K562 (cell line): ENCODE data around the gene ERC2. TPM values are rescaled to one million over a fixed set of nuclear protein-coding genes. Genes with fewer than 3 reads are reported as not detected.

Experiments used
- ATAC-seq: fragments of 200-7000 bp; cut with Tn5 transposase; 3 replicates; pipeline ENCODE4 v1.9.1; 2020; ENCODE audit warnings: moderate library complexity
- BruUV-seq: library from RNA; stranded (reverse); fragments of 400-500 nt; replicated peaks from 2 replicates; lab custom pipeline; 2021; lab: Mats Ljungman, UMichigan
- CTCF ChIA-PET: fragments of 300-600 bp; formaldehyde crosslinking; extraction: SDS; loops from one replicate; lab custom pipeline; 2021; ENCODE audit warnings: low intra/inter-chr PET ratio; lab: Yijun Ruan, JAX
- POLR2A ChIA-PET: fragments of 300-600, 350-650 bp; sonication (Branson Sonifier 250); formaldehyde crosslinking; extraction: SDS; loops from one replicate; lab custom pipeline; 2021; ENCODE audit warnings: antibody characterized with exemption, inconsistent platforms; lab: Yijun Ruan, JAX
- DNase-seq, 4 experiments: peaks; one replicate each; pipeline versions ENCODE4 v3.0.0 to v3.0.0-alpha.2; 2011 to 2018; ENCODE audit warnings: low spot score in 3 of 4, mixed read lengths in 3 of 4; ENCODE audit errors: extremely low read depth in 1 of 4
- FAIRE-seq: peaks from 2 replicates; lab custom pipeline; 2011; peaks lifted over from hg19 to GRCh38; lab: Jason Lieb, UNC
- H2AFZ ChIP-seq: 2 replicates; pipeline ENCODE4 v1.6.0; 2011; ENCODE audit warnings: low read depth, low read length, control low read depth, inconsistent platforms
- H3K27ac ChIP-seq: fragments of 200-600 bp; 3 replicates; pipeline ENCODE4 v1.8.0; 2011; ENCODE audit warnings: low read depth, mild to moderate bottlenecking, control low read depth, inconsistent platforms, low read length, moderate library complexity, mixed read lengths; ENCODE audit errors: extremely low read depth
- H3K27me3 ChIP-seq, 2 experiments: fragments of 300-600 bp in 1 of 2; 2 replicates in 1 of 2; 3 replicates in 1 of 2; pipeline versions ENCODE4 v1.6.0 to v1.8.0; 2011; ENCODE audit warnings: inconsistent platforms in 2 of 2, low read length in 2 of 2, mild to moderate bottlenecking in 1 of 2, mixed read lengths in 1 of 2, moderate library complexity in 1 of 2; ENCODE audit not compliant: control insufficient read depth in 2 of 2, insufficient read depth in 2 of 2
- H3K36me3 ChIP-seq: fragments of 300-600 bp; 3 replicates; pipeline ENCODE4 v1.8.0; 2011; ENCODE audit warnings: mild to moderate bottlenecking, low read length, inconsistent platforms; ENCODE audit not compliant: control insufficient read depth, insufficient read depth
- H3K4me1 ChIP-seq, 2 experiments: fragments of 200-600 bp in 1 of 2; replicated peaks in 1 of 2; 2 replicates in 1 of 2; 3 replicates in 1 of 2; pipeline versions ENCODE4 v1.5.1 to v1.8.0; 2011; ENCODE audit warnings: inconsistent platforms in 2 of 2, low read length in 2 of 2, mild to moderate bottlenecking in 1 of 2, mixed read lengths in 1 of 2, moderate library complexity in 1 of 2; ENCODE audit not compliant: control insufficient read depth in 2 of 2, insufficient read depth in 2 of 2
- H3K4me2 ChIP-seq: 2 replicates; pipeline ENCODE4 v1.6.1; 2011; ENCODE audit warnings: low read length, control low read depth, inconsistent platforms, mixed read lengths; ENCODE audit not compliant: insufficient read depth
- H3K4me3 ChIP-seq: fragments of 200-600 bp; sonication (generic), shearing (Covaris generic); 2 replicates; pipeline ENCODE4 v1.5.1; 2016; ENCODE audit warnings: control low read depth, inconsistent platforms
- H3K79me2 ChIP-seq: fragments of 200-600 bp; 3 replicates; pipeline ENCODE4 v1.8.0; 2011; ENCODE audit warnings: low read length, inconsistent platforms; ENCODE audit not compliant: control insufficient read depth, insufficient read depth
- H3K9ac ChIP-seq, 2 experiments: 2 replicates each; pipeline versions ENCODE4 v1.6.0 to v1.6.1; 2011; ENCODE audit warnings: low read depth in 2 of 2, low read length in 2 of 2, control low read depth in 1 of 2, inconsistent platforms in 1 of 2, mild to moderate bottlenecking in 1 of 2, mixed read lengths in 1 of 2; ENCODE audit not compliant: insufficient read depth in 1 of 2
- H3K9me1 ChIP-seq: one replicate; pipeline ENCODE4 v1.6.0; 2011; ENCODE audit warnings: inconsistent platforms, mild to moderate bottlenecking, low read length, moderate library complexity; ENCODE audit not compliant: control insufficient read depth, insufficient read depth
- H3K9me3 ChIP-seq: replicated peaks from 2 replicates; pipeline ENCODE4 v1.5.1; 2011; ENCODE audit warnings: low read depth, low read length, inconsistent platforms; ENCODE audit not compliant: control insufficient read depth, insufficient read depth
- H4K20me1 ChIP-seq: replicated peaks from 2 replicates; pipeline ENCODE4 v1.6.1; 2011; ENCODE audit warnings: low read length, inconsistent platforms, mixed read lengths; ENCODE audit not compliant: control insufficient read depth, insufficient read depth
- KLF1 ChIP-seq: fragments of 450-650 bp; IDR thresholded peaks from 2 replicates; pipeline ENCODE4 v1.6.1; 2016; ENCODE audit warnings: missing genetic modification characterization, missing compliant biosample characterization
- PCBP2 ChIP-seq: fragments of 200-400 bp; formaldehyde crosslinking; IDR thresholded peaks from 2 replicates; pipeline ENCODE4 v1.6.1; 2018; ENCODE audit warnings: low read length, low read depth, mild to moderate bottlenecking, moderate library complexity; ENCODE audit not compliant: poor library complexity, severe bottlenecking
- WGBS: fragments of 100-300 bp; shearing (Covaris generic); methylation state at CpG from one replicate; pipeline ENCODE4 v1.1.6; 2016; ENCODE audit warnings: low coverage, mixed read lengths; ENCODE audit not compliant: insufficient coverage; ENCODE audit errors: missing lambda C conversion rate; 5-methylcytosine and 5-hydroxymethylcytosine counted together
- in situ Hi-C: fragments of 300-500 bp; cut with MboI; formaldehyde crosslinking; loops from 4 replicates; pipeline ENCODE4 v1.15.0; 2018; ENCODE audit warnings: inconsistent platforms, mixed read lengths
- intact Hi-C: fragments of 100-400 bp; cut with micrococcal nuclease; formaldehyde crosslinking; loops from 2 replicates; pipeline ENCODE4 v1.14.2; 2022
- polyA plus RNA-seq, 8 experiments: library from polyadenylated mRNA; depleted of rRNA in 4 of 8; stranded (reverse) in 5 of 8; unstranded in 3 of 8; fragments of >200 nt; fragmentation: Nextera tagmentation in 2 of 8; fragmentation: Illumina TruSeq in 1 of 8; extraction: Ambion mirVana in 2 of 8; extraction: Trizol in 1 of 8; gene quantifications; 2 replicates each; pipeline versions ENCODE4 v1.2.1 to v1.2.3, GENCODE V29; 2011 to 2014; ENCODE audit warnings: inconsistent platforms in 1 of 8, missing spikeins in 1 of 8
- total RNA-seq, 7 experiments: library from RNA; depleted of rRNA in 6 of 7; stranded (reverse); fragments of >200 nt in 6 of 7; fragmentation: Illumina TruSeq in 2 of 7; extraction: Trizol in 2 of 7; gene quantifications; 2 replicates each; pipeline versions ENCODE4 v1.2.1 to v1.2.3, GENCODE V29; 2011 to 2021; ENCODE audit warnings: low replicate concordance in 1 of 7
- TF ChIP-seq, protein P1 (sequence below), 3 experiments: IDR thresholded peaks in 2 of 3; conservative IDR thresholded peaks in 1 of 3; 2 replicates each; pipeline ENCODE4 v1.5.1; 2011 to 2012; ENCODE audit warnings: low read length in 3 of 3, mild to moderate bottlenecking in 3 of 3, control low read depth in 2 of 3, improper control_type of control experiment in 1 of 3, inconsistent platforms in 1 of 3, low read depth in 1 of 3, mixed read lengths in 1 of 3, moderate library complexity in 1 of 3; ENCODE audit not compliant: insufficient read depth in 2 of 3

ERC2 gene
- total and polyA plus RNA-seq, 9 of the 15 experiments (the other 6 are each of a cell fraction or from before 2014, with no cell fraction given) = 0.04 to 0.18 (median 0.07) TPM; not detected in 2

DNA sequence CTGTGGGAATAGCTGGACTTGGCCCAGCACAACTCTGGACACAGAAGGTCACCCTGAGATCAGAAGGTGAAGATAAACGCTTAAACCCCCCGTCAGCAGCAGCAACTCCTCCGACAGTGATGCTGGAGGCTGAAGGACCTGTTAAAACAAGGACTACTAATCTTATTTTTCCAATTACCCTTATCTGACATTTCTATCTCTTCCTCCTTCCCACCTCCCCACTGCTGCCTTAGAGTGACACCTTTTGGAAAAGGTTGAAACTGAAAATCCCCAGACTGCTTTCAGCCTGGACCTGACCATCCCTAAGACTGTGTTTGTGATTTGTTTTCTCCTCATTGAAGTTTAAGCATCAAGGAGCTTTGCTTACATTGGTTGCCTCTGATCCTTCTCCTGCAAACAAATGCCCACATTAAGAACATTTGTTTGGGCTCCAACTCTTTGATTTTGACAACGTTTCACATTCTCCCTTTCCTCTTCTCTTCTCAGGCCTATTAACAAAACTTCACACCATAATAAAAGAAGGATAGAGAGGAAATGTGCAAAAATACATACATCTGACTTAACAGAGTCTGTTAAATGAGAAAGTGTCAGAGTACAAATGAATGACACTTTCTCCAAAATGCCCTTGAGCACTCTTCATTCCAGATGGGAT, 570.6 kb downstream of the ERC2 start:
- no peak for FAIRE-seq
- CTCF ChIA-PET = no interaction called here

More for the DNA sequence above, 570.6 kb downstream of the ERC2 start:
- no TSS peak for BruUV-seq
- no peaks in the 10 kb centered on the region for H3K36me3 ChIP-seq
- DNase-seq (no peak), ATAC-seq (no peak)
- no peak overlapping the region for H3K27ac ChIP-seq
- H3K4me2 ChIP-seq = no peak overlapping the region
- no peaks in the 10 kb centered on the region for H4K20me1 ChIP-seq
- no peaks in the 10 kb centered on the region for H3K79me2 ChIP-seq
- intact Hi-C loops = no loop called here
- POLR2A ChIA-PET = no interaction called here
- in situ Hi-C loops = no loop called here
- no peaks in the 10 kb centered on the region for H3K9me3 ChIP-seq
- H2AFZ ChIP-seq = no peak overlapping the region
- no peaks in the 10 kb centered on the region for H3K9me1 ChIP-seq
- H3K4me3 ChIP-seq = no peak overlapping the region
- H3K9ac ChIP-seq = no peak overlapping the region
- 0% methylated on average over 4 of the region's 4 CpGs for WGBS
- H3K27me3 ChIP-seq = no peaks in the 10 kb centered on the region
- no peak for TF ChIP-seq KLF1 (tag)
- TF ChIP-seq PCBP2 = no peak
- TF ChIP-seq, protein P1, sequence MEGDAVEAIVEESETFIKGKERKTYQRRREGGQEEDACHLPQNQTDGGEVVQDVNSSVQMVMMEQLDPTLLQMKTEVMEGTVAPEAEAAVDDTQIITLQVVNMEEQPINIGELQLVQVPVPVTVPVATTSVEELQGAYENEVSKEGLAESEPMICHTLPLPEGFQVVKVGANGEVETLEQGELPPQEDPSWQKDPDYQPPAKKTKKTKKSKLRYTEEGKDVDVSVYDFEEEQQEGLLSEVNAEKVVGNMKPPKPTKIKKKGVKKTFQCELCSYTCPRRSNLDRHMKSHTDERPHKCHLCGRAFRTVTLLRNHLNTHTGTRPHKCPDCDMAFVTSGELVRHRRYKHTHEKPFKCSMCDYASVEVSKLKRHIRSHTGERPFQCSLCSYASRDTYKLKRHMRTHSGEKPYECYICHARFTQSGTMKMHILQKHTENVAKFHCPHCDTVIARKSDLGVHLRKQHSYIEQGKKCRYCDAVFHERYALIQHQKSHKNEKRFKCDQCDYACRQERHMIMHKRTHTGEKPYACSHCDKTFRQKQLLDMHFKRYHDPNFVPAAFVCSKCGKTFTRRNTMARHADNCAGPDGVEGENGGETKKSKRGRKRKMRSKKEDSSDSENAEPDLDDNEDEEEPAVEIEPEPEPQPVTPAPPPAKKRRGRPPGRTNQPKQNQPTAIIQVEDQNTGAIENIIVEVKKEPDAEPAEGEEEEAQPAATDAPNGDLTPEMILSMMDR (IDR thresholded peaks at IDR 0.05 in 2 of 3, conservative IDR thresholded peaks at IDR 0.05 in 1 of 3; ENCODE audit: insufficient read depth in 2 of 3, low read depth in 1 of 3, low read length in 3 of 3) = peak in 1 of 3 experiments; percentile 32; a peak in 2 of 6 replicates
- H3K4me1 ChIP-seq = no peaks in the 10 kb centered on the region
